Stimulated activated CD4-positive, alpha-beta T cell treated with anti-CD3 and anti-CD28 coated beads, Interleukin-1b, Interleukin-23, amount 100 ng/mL, for 4 hours (primary cell): ENCODE data around the gene CYTIP.
"Not testable (repeated sequence)": the region's sequence is repeated elsewhere in the genome, so short reads cannot be mapped to it uniquely, and the experiment has no call there.

Source experiments
- DNase-seq, 2 donors: peaks; one replicate each; pipeline ENCODE4 v3.0.0-alpha.2; 2020; ENCODE audit warnings: low read depth in 2 of 2

Gene CYTIP

DNA sequence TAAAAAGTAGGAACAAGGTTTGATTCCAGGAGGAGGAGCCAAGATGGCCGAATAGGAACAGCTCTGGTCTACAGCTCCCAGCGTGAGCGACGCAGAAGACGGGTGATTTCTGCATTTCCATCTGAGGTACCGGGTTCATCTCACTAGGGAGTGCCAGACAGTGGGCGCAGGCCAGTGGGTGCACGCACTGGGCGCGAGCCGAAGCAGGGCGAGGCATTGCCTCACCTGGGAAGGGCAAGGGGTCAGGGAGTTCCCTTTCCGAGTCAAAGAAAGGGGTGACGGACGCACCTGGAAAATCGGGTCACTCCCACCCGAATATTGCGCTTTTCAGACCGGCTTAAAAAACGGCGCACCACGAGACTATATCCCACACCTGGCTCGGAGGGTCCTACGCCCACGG, 75.4 kb downstream of the CYTIP start:
- DNase-seq: not testable (repeated sequence)

DNA sequence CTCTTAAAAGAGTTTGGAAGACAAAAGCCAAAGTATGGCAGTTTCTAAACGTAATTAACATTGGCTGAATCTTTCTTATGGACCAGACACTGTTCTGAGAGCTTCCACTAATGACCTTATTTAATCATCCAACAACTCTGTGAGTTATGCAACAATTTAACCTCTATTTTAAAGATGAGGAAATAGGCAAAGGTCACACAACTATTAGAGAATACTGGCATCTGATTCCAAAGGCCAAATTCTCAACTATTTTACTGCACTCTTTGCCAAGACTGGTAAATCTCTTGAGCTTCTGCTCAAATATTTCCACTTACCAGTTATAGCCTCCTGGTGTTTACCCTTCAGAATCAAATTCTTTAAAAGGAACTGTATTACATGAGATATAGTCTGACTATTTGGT, 76.2 kb downstream of the CYTIP start:
- DNase-seq: no peak
